Umbilical cord (tissue), 2 donors: Measurements from ENCODE around the gene CERS1. TPM values are rescaled to one million over a fixed set of nuclear protein-coding genes. Genes with fewer than 3 reads are reported as not detected.

Experiments
- DNase-seq: peaks from one replicate; pipeline ENCODE4 v3.0.0-alpha.2; 2015; ENCODE audit warnings: low spot score
- total RNA-seq: library from RNA; depleted of rRNA; stranded (reverse); fragments of >200 nt; gene quantifications from one replicate; pipeline ENCODE4 v1.2.3, GENCODE V29; 2014; ENCODE audit warnings: low replicate concordance; ENCODE audit not compliant: insufficient read depth

The CERS1 gene
- total RNA-seq, 1 donor from 2014 or later: not detected

GRCh38 chr19:18871543-18871942, 24.4 kb downstream of the CERS1 start:
- DNase-seq: no peak

DNA sequence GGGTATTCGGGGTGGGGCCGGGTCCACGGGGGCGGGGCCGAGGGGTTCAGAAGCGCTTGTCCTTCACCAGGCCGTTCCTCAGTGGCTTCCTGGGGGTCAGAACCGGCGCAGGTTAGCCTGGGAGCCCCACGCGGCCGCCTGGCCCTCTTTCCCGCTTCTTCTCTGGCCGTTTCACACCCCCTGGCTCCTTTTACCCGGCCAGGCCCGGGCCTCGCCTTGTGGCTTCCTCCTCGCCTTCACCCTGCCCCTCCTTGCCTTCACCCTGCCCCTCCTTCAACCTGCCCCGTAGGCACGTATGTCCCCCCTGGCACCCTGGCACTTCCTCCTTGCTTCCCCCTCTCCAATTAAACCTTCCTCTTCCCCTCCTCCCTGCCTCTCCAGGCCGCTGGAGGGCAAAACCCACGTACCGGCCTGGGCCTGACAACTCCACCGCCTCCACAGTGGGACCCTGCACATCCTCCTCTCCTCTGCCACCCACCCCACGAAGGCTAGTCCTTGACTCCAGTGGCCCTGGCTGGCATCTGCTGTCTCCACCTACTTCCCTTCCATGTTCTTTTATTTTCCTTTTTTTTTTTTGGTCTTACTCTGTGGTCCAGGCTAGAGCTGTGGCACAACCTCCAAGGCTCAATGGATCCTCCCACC, 25.3 kb downstream of the CERS1 start:
- no peak for DNase-seq

GRCh38 chr19:18869781-18870530, 26.0 kb downstream of the CERS1 start:
- DNase-seq: no peak

- DNase-seq: peak; percentile 11
These were observed 26.8 kb downstream of the CERS1 start for GRCh38 chr19:18869023-18869618.

- DNase-seq: no peak
These were observed 27.5 kb downstream of the CERS1 start for GRCh38 chr19:18868380-18869022.

- no peak for DNase-seq
These were observed 28.2 kb downstream of the CERS1 start for GRCh38 chr19:18867751-18868150.

GRCh38 chr19:18867199-18867598, 28.8 kb downstream of the CERS1 start:
- no peak for DNase-seq

DNA sequence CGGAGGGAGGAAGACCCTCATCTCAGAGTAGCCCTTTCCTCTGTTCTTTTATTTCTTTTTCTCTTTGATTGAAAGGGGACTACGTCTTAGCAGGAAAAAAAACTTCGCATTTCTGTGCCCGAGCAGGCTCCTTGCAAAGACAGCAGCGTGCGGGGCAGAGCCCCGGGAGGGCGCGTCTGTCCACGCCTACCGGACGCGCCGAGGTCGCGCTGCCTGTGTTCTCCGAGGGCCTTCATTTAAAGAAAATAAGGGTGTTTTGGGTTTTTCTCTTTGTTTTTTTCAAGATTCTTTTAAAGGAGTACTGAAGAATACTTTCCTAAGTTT, 29.2 kb downstream of the CERS1 start:
- no peak for DNase-seq

- peak; percentile 42 for DNase-seq
These were observed 29.8 kb downstream of the CERS1 start for GRCh38 chr19:18865973-18866799.

GRCh38 chr19:18865106-18865972, 30.6 kb downstream of the CERS1 start:
- no peak for DNase-seq

DNA sequence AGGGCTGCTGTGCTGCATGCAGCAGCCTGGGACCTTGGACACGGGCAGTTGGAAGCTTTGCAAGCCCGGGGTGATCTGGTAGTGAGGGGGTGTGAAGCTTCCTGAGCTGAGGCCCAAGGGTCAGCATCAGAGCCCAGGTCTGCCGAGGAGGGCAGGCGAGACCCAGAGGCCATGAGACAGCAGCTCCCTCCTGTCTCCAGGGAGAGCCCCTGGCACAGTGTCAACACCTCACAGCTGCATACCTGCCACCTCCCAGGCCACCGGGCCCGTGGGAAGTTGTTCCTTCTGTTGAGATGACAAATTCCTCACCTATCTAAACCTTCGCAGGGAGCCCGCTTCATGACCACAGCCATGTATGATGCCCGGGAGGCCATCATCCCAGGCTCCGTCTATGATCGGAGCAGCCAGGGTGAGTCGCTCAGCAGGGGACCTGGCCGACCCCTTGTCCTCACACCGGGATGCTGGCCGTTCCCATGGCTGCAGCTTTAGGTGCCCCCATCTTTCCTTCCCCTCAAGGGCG, 32.1 kb downstream of the CERS1 start:
- no peak for DNase-seq

DNA sequence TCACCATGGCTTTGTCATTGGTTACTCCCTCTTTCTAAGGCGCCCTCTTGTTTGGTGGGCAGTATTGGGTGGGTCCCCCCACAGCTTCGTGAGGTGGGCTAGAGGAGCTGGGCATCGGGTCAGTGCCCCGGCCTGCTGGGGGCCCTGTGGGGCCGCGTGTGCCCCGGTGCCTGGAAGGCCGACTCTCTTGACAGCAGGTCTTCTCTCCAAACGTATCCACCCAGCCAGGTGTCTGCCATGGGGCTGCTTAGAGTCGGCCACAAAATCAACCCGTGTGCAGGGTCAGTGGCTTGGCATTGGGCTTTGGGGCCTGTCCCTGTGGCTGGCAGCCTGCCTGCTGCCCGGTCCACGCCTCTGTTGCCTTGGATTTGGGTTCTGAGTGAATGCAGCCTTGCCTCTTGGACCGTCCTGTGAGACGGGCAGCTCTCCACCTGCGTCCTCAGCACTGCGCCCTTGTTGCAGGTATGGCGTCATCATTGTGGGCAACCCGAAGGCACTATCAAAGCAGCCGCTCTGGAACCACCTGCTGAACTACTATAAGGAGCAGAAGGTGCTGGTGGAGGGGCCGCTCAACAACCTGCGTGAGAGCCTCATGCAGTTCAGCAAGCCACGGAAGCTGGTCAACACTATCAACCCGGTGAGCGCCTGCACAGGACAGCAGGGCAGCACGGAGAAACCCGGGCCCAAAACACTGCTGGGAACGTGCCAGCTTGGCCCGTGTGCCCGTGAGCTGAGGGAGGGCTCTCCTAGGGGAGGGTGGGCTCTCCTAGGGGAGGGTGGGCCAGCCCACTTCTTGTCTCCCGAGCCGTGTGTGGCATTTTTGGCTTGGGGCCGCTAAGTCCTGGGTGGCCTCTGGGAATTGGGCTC, 32.7 kb downstream of the CERS1 start:
- no peak for DNase-seq

DNA sequence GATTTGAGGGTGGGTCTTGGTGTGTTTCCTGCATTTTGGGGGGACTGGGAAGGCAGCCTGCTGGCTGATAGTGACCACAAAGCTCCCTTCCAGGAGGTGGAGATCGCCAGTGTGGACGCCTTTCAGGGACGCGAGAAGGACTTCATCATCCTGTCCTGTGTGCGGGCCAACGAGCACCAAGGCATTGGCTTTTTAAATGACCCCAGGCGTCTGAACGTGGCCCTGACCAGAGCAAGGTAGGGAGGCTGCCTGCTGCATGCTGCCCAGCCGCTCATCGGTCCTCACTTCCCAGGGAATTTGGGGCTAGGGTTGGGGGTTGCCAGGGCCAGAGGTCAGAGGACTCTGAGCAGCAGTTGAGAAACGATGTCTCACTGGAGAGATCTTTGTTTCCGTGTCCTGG, 34.0 kb downstream of the CERS1 start:
- no peak for DNase-seq

DNA sequence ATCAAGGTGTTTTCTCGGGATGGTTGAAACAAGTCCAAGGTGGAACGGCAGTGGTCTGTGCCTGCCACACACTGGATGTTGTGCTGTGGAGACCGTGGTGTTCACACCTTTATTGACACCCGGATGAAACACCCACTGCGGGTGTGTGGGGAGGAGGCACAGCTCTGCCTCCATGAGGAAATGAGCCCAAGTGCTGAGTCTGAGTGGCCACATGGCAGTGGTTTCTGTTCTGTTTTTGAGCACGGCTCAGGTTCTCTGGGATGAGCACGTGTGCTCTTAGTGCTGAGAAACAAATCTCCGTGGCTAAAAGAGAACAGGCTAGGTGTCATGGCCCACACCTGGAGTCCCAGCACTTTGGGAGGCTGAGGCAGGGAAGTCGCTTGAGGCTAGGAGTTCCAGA, 34.7 kb downstream of the CERS1 start:
- DNase-seq: no peak

DNA sequence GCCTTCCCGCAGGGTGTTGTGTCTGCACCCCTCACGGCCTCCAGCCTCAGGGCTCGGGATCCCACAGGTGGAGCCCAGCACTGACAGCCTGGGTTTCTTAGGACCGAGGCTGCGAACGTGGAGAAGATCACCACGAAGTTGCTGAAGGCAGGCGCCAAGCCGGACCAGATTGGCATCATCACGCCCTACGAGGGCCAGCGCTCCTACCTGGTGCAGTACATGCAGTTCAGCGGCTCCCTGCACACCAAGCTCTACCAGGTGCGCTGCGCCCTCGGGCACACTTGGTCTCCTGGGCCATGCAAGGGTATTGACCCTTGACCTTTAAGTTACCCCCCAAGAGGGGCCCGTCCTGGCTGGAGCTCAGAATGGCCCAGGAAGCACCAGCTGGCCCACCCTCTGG, 35.2 kb downstream of the CERS1 start:
- no peak for DNase-seq

DNA sequence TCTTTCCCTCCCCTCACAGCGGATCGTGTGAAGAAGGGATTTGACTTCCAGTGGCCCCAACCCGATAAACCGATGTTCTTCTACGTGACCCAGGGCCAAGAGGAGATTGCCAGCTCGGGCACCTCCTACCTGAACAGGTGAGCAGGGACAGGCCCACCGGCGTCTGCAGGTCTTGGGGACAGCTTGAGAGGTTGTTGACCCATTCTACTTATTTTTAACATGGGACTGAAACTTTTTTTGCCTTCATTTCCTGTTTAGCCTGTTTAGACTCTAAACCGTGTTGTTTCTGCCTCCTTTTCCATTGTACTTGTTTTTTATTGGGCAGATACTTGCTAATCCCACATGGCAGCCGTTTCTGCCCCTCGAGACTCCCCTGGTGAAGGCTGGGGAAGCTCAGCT, 35.7 kb downstream of the CERS1 start:
- no peak for DNase-seq

- peak; percentile 13 for DNase-seq
These were observed 36.2 kb downstream of the CERS1 start for GRCh38 chr19:18859676-18860301.

- no peak for DNase-seq
These were observed 36.9 kb downstream of the CERS1 start for GRCh38 chr19:18858906-18859646.
